OCI-LY3 (cell line): ENCODE data around the gene ST7.

Source experiments
- EZH2phosphoT487 ChIP-seq: fragments of 200-600 bp; shearing (Covaris generic); IDR thresholded peaks from 2 replicates; pipeline ENCODE4 v1.6.1; 2018; ENCODE audit warnings: antibody characterized with exemption, mixed run types, low read depth
- TF ChIP-seq, protein P1 (sequence below): fragments of 200-600, 300-600 bp; sonication (generic); IDR thresholded peaks from 2 replicates; pipeline ENCODE4 v1.5.1; 2014; ENCODE audit warnings: antibody characterized with exemption, low read length, low read depth

DNA sequence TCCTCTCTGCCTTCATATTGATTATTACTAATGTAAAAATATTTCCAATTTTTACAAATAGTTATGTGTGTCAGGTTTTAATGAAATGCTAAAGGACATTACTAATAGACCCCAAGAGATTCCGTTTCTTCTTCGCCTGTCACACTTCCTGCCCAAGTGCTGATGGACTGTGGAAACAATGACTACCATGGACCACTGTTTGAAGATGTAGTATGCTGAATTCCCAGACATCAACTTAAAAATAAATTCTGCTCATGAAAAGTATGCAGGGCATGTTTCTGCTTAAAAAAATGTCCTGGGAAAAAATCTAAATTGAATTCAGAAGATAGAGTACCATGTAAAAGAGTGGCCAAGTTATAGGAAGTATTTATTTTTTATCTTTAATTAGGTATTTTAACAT, 52.1 kb downstream of the ST7 start:
- TF ChIP-seq, protein P1, sequence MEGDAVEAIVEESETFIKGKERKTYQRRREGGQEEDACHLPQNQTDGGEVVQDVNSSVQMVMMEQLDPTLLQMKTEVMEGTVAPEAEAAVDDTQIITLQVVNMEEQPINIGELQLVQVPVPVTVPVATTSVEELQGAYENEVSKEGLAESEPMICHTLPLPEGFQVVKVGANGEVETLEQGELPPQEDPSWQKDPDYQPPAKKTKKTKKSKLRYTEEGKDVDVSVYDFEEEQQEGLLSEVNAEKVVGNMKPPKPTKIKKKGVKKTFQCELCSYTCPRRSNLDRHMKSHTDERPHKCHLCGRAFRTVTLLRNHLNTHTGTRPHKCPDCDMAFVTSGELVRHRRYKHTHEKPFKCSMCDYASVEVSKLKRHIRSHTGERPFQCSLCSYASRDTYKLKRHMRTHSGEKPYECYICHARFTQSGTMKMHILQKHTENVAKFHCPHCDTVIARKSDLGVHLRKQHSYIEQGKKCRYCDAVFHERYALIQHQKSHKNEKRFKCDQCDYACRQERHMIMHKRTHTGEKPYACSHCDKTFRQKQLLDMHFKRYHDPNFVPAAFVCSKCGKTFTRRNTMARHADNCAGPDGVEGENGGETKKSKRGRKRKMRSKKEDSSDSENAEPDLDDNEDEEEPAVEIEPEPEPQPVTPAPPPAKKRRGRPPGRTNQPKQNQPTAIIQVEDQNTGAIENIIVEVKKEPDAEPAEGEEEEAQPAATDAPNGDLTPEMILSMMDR, result no peak
- TF ChIP-seq EZH2phosphoT487, result no peak
